NCI-H446 treated with DMSO at 0.1 percent for 48 hours (cell line): Measurements from ENCODE around the gene SRSF2.
"Not testable (repeated sequence)": the region's sequence is repeated elsewhere in the genome, so short reads cannot be mapped to it uniquely, and the experiment has no call there.

Experiments
- DNase-seq: peaks from one replicate; lab custom pipeline; 2025; lab: John Stamatoyannopoulos, UW

The SRSF2 gene

DNA sequence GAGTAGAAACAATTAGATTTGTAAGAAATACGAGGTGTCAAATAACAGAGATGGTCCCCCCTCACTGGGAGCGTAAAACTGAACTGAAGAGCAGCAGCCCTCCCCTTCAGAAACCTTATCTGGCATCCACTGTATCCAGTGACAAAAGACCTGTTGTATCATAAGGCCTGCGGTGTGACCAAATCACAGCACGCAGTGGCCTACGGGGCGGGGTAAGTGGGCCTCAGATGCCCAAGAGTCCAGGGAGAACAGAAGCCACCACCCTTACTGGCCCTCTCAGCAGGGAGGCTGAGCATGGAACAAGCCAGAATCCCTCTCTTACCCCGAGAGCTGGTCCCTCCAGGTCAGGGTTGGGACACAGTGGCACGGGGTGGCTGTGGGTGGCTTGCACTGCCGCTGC is 16.2 kb downstream of the SRSF2 start:
- no peak for DNase-seq

DNA sequence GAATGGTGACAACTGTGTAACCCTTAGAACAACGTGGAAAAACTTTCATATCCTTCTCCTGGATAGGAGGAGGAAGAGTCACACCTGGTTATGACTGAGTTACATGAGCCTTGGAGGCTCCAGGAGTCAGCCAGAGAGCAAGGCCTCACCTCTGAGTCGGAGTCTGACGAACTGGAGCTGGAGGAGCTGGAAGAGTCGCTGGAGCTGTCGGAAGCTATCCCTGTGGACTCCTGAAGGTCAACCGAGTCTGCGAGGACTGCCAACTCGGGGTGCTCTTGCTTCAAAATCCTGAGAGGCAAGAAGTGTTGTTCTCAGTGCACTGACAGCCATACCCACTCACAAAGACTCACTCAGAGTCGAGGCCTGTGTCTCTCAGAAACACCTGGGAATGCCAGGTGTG is 16.9 kb downstream of the SRSF2 start:
- DNase-seq: no peak

DNA sequence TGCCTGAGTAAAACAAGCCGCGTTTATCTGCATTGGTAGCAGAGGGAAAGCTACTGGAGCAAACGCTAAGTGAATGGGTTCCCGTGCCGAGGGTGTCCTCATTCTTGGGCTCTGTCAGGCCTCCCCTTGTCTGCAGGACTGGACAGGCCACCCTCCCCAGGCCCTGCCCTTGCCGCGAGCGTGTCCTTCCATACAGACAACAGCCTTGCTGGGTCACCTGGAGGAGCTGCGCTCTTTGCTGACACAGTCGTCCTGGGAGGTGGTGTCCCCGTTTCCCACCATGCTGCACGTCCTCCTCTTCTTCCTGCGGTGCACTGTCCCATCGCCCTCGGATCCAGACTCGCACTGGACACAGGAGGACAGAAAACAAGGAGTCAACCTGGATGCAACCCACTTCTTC is 18.6 kb downstream of the SRSF2 start:
- no peak for DNase-seq

DNA sequence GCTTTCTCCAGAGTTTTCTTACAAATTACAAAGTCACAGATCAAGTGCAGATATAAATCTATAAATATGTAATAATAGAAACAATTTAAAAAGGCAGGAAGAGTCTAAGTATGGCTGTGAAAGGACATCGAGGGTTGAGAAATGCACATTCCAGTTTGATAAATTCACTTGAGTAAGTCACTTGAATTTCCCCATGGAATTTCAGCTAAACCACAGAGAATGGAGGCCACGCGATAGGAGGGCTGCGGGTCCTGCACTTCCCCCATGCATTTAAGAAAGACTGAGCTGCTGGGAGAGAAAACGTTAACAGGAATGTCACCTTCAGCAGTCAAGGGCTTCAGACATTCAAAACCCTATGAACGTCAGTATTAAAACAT is 20.3 kb downstream of the SRSF2 start:
- no peak for DNase-seq

DNA sequence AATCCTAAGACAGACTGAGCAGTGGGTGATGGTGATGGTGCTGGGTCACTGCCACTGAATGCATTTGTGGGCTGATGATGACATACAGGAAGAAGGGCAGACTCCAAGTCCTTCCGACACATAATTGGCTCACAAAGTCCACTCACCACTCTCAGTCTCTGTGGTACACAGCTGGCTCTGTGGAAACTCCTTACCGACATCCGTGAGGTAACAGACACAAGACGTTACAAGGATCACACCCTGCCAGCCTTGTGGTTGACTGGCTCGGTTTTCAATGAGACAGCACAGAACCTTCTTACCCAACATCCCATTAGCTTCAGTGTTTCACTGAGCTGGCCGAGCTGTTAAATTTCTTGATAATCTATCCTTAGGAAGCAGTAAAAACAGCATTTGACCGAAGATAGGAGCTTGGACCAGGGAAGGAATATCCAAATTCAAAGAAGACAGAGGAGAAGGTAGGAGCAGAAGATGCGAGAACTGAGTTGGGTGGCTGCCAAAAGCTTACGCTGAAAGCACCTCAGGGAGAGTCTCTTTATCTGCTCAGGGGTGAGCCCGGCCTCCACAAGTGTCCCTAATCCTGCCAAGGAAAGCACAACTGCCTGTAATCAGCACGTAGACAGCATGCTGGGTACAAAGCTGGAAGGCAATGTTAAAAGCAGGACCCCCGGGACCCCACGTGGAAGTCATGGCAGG is 20.8 kb downstream of the SRSF2 start:
- no peak for DNase-seq

DNA sequence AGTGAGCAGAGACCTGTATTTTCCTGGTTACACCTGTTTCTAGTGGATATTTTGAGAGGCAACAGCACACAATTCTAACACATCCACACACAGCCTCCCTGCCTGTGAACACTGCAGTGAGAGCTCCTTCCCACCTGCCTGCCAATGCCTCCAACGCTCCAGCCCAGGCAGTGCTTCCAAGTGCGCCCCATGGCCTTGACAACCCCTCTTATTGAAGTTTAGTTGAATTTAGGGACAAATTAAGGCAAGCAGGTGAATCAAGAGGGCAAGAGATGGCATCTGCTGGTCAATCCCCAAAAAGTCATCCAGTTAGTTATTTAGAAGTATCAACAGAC is 21.7 kb downstream of the SRSF2 start:
- DNase-seq: no peak

DNA sequence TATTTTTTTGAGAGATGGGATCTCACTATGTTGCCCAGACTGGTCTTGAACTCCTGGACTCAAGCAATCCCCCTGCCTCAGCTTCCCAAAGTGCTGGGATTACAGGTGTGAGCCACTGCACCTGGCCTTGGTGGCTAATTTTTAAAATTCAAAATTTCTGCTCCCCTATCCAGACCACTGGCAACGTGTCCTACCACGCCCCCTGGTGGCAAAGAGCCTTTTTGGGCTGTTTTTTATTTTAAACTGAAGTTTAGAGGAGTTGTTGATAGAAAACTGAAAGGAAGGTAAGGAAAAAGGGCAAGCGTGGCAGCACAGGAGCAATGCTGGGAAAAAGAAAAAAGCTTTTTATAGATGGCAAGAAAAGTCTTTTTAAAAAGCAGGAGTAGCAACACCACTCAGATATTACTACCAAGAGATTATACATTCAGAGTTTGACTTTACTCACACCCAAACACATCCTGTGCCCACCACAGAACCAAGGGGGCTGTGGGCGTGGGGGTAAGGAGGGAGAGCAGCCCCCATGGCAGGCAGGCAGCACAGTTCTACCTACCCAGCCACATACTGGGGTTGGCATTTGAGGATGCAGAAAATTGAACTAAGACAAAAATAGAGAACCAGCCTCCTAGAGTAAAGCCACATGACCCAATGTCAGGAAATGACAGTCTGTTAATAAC is 22.2 kb downstream of the SRSF2 start:
- DNase-seq: peak; percentile 21

DNA sequence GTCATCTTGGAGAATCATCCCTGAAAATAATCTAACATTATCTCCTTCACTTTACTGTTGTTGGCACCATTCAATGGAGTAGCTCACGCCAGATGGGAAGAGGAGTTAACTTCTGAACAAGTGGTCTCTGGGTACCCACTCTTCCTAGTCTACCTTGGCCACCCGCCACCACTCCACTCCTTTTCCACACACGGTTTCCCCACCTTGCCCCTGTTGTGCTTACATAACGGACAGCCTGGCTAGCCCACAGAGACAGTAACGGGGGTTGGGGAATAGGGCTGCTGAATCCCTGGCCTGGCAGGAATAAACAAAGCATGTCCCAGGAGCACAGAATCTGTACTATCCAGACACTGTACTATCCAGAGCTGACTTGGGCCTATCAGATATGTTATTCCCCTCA is 22.8 kb downstream of the SRSF2 start:
- DNase-seq: no peak

DNA sequence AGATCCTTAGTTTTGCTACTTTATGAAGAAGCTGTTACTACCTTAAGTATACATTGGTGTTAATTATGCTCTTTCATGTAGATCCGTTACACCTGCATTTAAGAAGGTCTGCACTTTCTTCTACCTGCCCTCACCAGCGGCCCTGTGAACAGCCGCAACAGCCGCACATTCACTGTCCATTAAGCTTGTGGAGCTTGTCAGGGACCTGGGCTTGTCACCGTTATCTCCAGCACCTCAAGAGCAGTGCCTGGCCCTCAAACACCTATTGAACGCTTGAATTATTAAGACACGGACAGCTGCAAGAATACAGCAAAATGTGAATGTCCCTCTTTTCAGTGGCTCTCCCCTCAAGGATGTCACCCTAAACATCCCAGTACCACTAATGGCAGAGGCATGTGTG is 23.4 kb downstream of the SRSF2 start:
- DNase-seq: no peak

DNA sequence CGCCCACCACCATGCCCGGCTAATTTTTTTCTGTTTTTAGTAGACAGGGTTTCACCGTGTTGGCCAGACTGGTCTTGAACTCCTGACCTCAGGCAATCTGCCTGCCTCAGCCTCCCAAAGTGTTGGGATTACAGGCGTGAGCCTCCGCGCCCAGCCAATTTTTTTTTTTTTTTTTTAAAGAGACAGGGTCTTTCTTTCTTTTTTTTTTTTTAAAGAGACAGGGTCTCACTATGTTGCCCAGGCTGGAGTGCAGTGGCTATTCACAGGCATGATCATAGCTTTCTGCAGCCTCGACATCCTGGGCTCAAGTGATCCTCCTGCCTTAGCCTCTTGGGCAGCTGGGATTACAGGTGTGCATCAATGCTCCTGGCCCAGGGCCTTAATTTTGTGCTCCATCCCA is 24.8 kb downstream of the SRSF2 start:
- DNase-seq: not testable (repeated sequence)

DNA sequence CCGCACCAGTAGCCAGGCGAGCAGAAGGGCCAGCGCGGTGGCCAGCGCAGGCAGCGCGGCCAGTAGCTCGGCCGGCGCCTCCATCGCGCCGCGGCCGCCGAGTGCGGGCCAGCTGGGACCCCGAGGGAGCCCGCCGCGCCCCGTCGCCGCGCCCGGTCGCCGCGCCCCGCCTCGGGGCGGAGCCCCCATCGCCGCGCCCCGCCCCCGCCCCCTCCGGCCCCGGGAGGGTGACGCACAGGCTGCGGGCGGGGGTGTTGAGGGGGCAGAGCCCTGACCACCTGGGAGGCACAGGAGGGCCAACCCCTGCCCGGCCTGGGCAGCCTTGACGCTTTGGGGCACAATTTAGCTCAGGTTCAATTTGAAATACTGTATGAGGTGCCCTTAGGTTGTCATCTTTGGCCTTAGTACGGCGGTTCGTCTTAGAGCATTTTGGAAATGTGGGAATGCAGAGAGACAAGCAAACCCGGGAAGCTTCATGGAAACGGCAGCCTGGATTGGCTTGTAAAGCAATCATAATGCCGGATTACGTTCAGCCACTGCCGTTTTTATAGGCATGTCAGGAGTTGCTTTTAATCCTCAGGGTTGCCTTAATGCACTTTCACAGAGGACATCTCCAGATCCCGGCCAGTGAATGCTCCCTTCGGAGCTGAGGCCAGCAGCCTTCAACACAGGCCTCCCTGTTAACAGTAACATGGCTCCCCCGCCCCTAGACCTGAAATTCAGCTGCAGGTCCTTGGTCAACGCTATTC is 26.1 kb downstream of the SRSF2 start, which contains the start of gene MXRA7:
TSS of gene MXRA7 (minus strand) at position 103 of the 749 bp plus-strand sequence. CDS start at position 84, 19 bp downstream.
- DNase-seq: peak; percentile 18

DNA sequence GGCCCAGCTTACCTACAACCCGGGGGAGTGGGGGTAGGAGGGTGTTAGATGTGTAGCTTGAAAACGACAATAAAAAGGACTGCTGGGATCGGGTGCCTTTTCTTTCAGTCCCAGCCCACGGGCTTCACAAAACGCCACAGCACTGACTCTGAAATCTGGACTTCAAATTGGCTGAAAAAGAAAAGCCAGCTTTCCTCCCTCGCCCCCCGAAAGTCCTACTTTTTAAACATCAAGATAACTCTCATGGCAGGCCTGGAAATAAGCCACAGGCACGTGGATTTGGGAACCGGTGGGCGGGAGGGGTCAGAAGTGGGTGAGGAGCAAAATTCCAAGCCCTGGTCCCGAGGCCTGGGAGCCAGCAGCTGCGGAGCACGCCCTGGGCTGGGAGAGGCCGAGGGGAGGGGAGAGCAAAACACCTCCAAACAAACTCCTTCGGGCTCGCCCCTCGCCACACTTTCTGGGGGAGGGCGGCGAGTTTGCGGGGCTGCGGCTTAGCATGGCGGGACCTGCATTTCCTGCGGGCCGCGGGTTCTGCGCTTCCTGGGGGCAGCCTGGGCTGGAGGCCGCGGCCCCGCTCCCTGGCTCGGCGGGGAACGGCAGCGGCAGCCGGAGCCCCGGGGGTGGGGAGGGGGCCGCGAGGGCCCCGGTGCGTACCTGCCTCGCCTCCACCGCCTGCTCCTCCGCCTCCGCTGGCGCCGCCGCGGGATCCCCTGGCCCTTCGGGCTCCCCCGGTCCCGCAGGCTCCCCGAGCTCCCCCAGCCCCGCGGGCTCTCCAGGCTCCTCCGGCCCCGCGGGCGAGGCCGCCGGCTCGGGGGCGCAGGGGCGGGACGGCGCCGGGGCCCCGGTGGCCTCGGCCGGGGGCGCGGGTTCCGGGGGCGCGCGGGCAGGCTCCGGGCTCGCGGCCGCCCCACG is 26.9 kb downstream of the SRSF2 start:
- DNase-seq: not testable (repeated sequence)

DNA sequence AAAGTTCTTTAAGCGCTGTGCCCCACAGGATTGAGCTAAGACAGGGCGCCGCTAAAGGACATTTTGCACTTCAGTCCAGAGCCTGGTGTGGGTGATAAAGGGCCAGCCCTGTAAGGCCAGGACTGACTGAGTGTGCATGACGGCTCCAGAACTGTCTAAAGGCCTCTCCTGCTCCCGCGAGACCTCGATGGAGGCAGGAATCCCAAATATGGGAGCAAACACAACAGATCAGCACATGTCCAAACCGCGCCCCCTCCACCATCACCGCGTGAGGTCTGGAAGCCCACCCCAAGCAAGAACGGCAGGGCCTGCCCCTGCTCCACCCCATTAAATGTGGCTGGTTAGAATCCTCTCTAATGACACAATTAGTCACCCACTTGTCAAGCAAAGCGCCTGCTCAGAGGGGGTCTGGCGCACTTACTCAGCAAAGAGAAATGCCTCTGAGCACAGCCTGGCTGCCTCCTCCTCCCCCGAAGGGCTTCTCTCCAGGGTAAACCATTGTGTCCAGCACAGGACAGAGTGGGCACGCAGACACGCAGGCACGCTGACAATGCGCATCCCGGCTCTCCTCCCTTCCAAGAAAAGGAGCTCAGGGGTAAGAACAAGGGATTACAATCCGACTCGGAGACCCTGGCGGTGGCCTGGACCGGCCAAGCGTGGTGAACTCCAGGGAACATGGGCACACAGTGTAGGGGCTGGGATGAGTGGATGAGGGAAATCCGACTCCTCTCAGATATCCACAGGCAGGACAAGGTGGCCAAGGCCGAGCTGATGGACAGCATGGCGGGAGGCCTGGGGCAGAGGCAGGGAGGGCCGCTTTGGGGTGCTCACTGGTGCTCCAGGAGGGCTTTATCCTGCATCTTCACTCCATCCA is 27.8 kb downstream of the SRSF2 start:
- peak; percentile 29 for DNase-seq

DNA sequence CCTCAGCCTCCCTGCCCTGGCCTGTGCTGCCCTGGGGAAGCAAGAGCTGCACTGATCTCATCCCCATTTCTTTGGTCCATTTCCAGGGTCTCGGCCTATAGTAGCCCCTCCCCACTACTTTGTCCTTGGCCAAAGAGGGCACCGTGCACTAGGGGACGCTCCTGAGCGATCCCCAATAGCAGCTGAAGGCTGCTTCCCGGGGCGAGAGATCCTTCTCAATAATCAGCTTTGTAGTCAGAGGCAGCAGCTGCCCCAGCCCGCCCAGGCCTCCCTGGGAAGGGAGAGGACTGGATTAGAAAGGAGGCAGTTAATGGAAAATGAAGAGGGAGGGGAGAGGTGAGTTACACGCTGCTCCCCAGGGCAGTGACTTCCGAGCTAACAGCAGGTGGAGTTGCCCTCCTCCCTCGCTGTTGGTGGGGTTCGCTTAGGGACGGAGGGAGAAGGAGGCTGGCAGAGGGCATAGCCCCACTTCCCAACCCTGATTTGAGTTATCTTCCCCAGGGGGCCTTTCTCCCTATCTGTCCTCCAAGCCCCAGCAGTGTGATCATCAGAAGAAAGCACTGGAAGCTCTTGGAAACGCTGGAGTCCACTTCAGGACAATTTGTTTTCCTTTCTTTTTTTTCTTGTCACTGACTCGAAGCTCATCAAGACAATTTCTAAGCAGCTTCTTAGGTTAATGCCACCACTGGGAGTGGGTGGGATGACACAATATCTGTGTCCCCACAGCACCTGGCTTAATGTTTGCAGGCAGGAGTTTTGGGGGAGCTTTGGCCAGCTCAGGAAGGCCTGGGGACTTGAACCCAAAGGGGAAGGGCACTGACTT is 28.9 kb downstream of the SRSF2 start:
- DNase-seq: no peak

DNA sequence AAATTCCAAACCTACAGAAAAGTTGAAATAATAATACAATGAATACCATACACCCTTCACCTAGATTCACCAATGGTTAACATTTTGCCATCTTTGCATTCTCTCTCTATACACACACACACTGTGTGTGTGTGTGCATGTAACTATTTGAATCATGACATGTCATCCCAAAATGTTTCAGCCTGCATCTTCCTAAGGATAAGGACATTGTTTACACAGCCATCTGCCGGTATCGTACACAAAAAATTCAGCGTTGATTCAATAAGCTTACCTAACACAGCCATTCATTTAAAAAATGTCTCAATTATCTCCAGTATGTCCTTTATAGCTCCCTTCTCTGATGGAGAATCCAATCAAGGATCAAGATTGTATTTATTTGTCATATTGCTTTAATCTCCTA is 30.3 kb downstream of the SRSF2 start:
- no peak for DNase-seq

DNA sequence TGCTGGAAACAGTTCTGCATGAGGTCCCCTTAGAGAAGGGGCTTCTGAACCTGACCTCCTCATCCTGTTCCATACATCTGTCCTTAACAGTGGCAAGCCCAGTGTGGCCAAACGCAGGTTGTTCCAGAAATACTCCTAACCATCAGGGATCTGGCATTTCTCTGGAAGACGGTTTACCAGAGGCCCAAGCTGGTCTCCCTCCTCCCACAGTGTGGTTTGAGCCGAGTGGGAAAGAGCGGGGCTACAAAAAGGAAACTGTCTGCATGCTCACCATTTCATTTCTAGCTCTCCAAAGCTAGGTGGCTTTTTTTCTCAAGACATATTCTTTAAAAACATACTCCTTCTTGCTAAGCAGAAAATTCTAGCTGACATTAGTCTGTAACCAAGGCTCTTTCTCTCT is 32.3 kb downstream of the SRSF2 start:
- no peak for DNase-seq

DNA sequence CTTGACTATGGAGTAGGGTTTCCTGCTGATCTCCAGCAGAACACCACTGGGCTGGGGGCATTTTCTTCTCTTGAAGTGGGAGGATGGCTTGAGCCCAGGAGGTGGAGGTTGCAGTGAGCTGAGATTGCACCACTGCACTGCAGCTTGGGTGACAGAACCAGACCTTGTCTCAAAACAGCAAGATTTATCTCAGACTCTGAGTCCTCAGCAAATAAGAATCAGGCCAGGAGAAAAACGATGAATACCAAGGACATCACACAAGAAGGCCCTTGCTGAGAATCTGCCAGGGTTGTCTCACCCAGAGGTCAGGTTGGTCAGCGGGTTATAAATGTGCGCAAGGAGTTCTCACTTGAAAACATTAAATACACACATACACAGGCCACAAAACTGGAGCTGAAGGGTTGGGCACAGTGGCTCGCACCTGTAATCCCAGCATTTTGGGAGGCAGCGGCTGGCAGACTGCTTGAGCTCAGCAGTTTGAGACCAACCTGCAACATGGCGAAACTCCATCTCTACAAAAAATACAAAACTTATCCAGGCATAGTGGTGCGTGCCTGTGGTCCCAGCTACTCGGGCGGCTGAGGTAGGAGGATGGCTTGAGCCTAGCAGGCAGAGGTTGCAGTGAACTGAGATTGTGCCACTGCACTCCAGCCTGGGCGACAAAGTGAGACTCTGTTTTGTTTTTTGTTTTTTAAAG is 34.0 kb downstream of the SRSF2 start:
- DNase-seq: no peak

DNA sequence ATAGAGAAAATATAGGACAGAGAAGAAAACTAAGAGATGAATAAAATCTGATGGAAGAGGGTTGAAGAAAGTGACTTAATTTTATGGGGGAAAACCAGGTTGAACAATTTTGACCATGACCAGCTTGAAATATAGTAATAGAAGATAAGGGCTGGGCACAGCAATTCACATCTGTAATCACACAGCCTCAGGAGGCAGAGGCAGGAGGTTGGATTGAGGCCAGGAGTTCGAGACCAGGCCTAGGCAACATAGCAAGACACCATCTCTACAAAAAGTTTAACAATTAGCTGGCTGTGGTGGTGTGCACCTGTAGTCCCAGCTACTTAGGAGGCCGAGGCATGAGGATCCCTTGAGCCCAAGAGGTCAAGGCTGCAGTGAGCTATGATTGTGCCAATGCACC is 35.1 kb downstream of the SRSF2 start:
- no peak for DNase-seq

DNA sequence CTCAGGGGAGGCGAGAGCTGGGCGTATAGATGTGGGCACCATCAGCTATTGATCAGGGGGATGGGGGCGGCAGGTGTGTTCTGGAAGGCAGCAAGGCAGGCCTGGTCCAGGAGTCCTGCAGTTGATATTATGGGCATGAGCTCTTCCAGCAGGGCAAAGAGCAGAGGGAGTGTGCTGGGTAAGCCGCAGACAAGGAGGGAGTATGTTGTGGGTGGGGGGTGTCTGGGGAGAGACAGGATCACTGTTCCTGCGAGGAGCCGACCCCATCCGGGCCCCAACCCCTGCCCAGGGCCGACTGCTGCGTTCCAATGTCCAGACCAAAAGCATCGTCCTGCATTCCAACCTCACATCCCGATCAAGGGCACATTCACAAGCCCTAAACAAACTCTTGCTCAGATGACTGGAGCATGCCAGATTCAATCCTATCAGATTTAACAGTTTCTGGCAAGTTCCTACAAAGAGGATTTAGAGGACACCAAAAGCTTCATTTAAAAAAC is 35.6 kb downstream of the SRSF2 start:
- DNase-seq: no peak
